Smooth muscle cell (in vitro differentiated cells): ENCODE results near the gene RBM38. TPM values are rescaled to one million over a fixed set of nuclear protein-coding genes. Genes with fewer than 3 reads are reported as not detected.

ENCODE experiments used
- DNase-seq: peaks from one replicate; lab custom pipeline; 2025; ENCODE audit not compliant: unreplicated experiment; lab: John Stamatoyannopoulos, UW
- H2AFZ ChIP-seq: fragments of 200-600 bp; sonication (generic); 2 replicates; pipeline ENCODE4 v1.6.0; 2016; ENCODE audit warnings: antibody characterized with exemption, low read depth, mild to moderate bottlenecking
- H3F3A ChIP-seq: fragments of 200-600 bp; sonication (generic); 2 replicates; pipeline ENCODE4 v1.6.0; 2017; ENCODE audit warnings: antibody characterized with exemption, low read depth
- H3K27ac ChIP-seq: fragments of 200-600 bp; sonication (generic); 2 replicates; pipeline ENCODE4 v1.5.1; 2016; ENCODE audit warnings: low read depth, mild to moderate bottlenecking
- H3K27me3 ChIP-seq: fragments of 200-600 bp; sonication (generic); 2 replicates; pipeline ENCODE4 v1.6.1; 2016; ENCODE audit warnings: low read depth, mild to moderate bottlenecking
- H3K36me3 ChIP-seq: fragments of 200-600 bp; sonication (generic); 2 replicates; pipeline ENCODE4 v1.5.1; 2016; ENCODE audit warnings: low read depth
- H3K4me1 ChIP-seq: fragments of 200-600 bp; sonication (generic); 2 replicates; pipeline ENCODE4 v1.5.1; 2016; ENCODE audit warnings: low read depth
- H3K4me2 ChIP-seq: fragments of 200-600 bp; sonication (generic); 2 replicates; pipeline ENCODE4 v1.6.0; 2016; ENCODE audit warnings: mild to moderate bottlenecking
- H3K4me3 ChIP-seq: fragments of 200-600 bp; sonication (generic); 2 replicates; pipeline ENCODE4 v1.5.1; 2016; ENCODE audit warnings: mild to moderate bottlenecking
- H3K79me2 ChIP-seq: fragments of 200-600 bp; sonication (generic); 2 replicates; pipeline ENCODE4 v1.6.0; 2016; ENCODE audit warnings: low read depth, mild to moderate bottlenecking
- H3K9ac ChIP-seq: fragments of 200-600 bp; sonication (generic); 2 replicates; pipeline ENCODE4 v1.6.0; 2016; ENCODE audit warnings: low read depth
- H3K9me3 ChIP-seq: fragments of 200-600 bp; sonication (generic); replicated peaks from 2 replicates; pipeline ENCODE4 v1.5.1; 2016; ENCODE audit warnings: low read depth
- H4K20me1 ChIP-seq: fragments of 200-600 bp; sonication (generic); 2 replicates; pipeline ENCODE4 v1.6.0; 2016; ENCODE audit warnings: low read depth
- CTCF ChIP-seq: fragments of 200-600 bp; sonication (generic); IDR thresholded peaks from 2 replicates; pipeline ENCODE4 v1.5.1; 2017; ENCODE audit warnings: borderline replicate concordance, mild to moderate bottlenecking, antibody characterized with exemption; ENCODE audit not compliant: insufficient read depth, poor library complexity, severe bottlenecking
- WGBS: methylation state at CpG from one replicate; pipeline ENCODE4 v1.1.7; 2016; ENCODE audit warnings: low lambda C conversion rate; 5-methylcytosine and 5-hydroxymethylcytosine counted together
- polyA plus RNA-seq: library from polyadenylated mRNA; unstranded; fragments of >200 nt; fragmentation: Nextera tagmentation; extraction: Ambion mirVana; gene quantifications from 2 replicates; pipeline ENCODE4 v1.2.1, GENCODE V29; 2016
- total RNA-seq: library from RNA; depleted of rRNA; stranded (reverse); fragments of >200 nt; gene quantifications from 2 replicates; pipeline ENCODE4 v1.2.3, GENCODE V29; 2014

RBM38 gene
- total and polyA plus RNA-seq, 2 experiments from 2014 or later: 12.0 to 12.7 TPM

- H3K27me3 ChIP-seq: no peaks in the 10 kb centered on the region
- H3K79me2 ChIP-seq: no peaks in the 10 kb centered on the region
- DNase-seq: no peak
- H3K9me3 ChIP-seq: no peaks in the 10 kb centered on the region
- H3K4me3 ChIP-seq: peak overlapping the region; percentile 40
- no peaks in the 10 kb centered on the region for H3K36me3 ChIP-seq
- 29% methylated on average over 37 of the region's 52 CpGs for WGBS
- peak overlapping the region; percentile 75 for H2AFZ ChIP-seq
- no peak overlapping the region for H3K9ac ChIP-seq
- H3K4me2 ChIP-seq: peak overlapping the region; percentile 90
- H4K20me1 ChIP-seq: peaks cover 8% of the 10 kb centered on the region
- TF ChIP-seq CTCF: no peak
- H3K27ac ChIP-seq: peak overlapping the region; percentile 11
- peaks cover 18% of the 10 kb centered on the region for H3K4me1 ChIP-seq
- no peaks in the 10 kb centered on the region for H3F3A ChIP-seq
These were observed 1.2 kb upstream of the RBM38 start for GRCh38 chr20:57389695-57390603.

- no peak overlapping the region for H2AFZ ChIP-seq
- DNase-seq: no peak
- H3K4me2 ChIP-seq: peak overlapping the region; percentile 91
- no peak overlapping the region for H3K27ac ChIP-seq
- H3K9me3 ChIP-seq: no peaks in the 10 kb centered on the region
- H3F3A ChIP-seq: no peaks in the 10 kb centered on the region
- peaks cover 8% of the 10 kb centered on the region for H4K20me1 ChIP-seq
- WGBS: 3% methylated on average over 50 of the region's 98 CpGs
- no peak for TF ChIP-seq CTCF
- H3K9ac ChIP-seq: no peak overlapping the region
- peak overlapping the region; percentile 58 for H3K4me3 ChIP-seq
- H3K36me3 ChIP-seq: no peaks in the 10 kb centered on the region
- H3K27me3 ChIP-seq: no peaks in the 10 kb centered on the region
- H3K4me1 ChIP-seq: peaks cover 18% of the 10 kb centered on the region
- H3K79me2 ChIP-seq: no peaks in the 10 kb centered on the region
These were observed 474 bp downstream of the RBM38 start for GRCh38 chr20:57391439-57392301.

- H3K9ac ChIP-seq: no peak overlapping the region
- DNase-seq: no peak
- no peaks in the 10 kb centered on the region for H3K79me2 ChIP-seq
- H4K20me1 ChIP-seq: peaks cover 8% of the 10 kb centered on the region
- H3K36me3 ChIP-seq: no peaks in the 10 kb centered on the region
- peak overlapping the region; percentile 58 for H3K4me3 ChIP-seq
- no peak overlapping the region for H2AFZ ChIP-seq
- H3K4me1 ChIP-seq: peaks cover 18% of the 10 kb centered on the region
- H3K4me2 ChIP-seq: peak overlapping the region; percentile 91
- H3K9me3 ChIP-seq: no peaks in the 10 kb centered on the region
- WGBS: 78% methylated on average over 33 of the region's 33 CpGs
- H3K27me3 ChIP-seq: no peaks in the 10 kb centered on the region
- no peak for TF ChIP-seq CTCF
- H3F3A ChIP-seq: no peaks in the 10 kb centered on the region
- H3K27ac ChIP-seq: no peak overlapping the region
These were observed 1.5 kb downstream of the RBM38 start for GRCh38 chr20:57392512-57393271.
